ENCODE data around the gene PPM1H.

The PPM1H gene

GRCh38 chr12:62726471-62726980 is 208.4 kb downstream of the PPM1H start:
- DNase-seq: no peak

- DNase-seq: no peak
These were observed 209.2 kb downstream of the PPM1H start for GRCh38 chr12:62725781-62726180.

- no peak for DNase-seq
These were observed 210.0 kb downstream of the PPM1H start for GRCh38 chr12:62724947-62725451.

- no peak for DNase-seq
These were observed 210.7 kb downstream of the PPM1H start for GRCh38 chr12:62724285-62724684.

DNA sequence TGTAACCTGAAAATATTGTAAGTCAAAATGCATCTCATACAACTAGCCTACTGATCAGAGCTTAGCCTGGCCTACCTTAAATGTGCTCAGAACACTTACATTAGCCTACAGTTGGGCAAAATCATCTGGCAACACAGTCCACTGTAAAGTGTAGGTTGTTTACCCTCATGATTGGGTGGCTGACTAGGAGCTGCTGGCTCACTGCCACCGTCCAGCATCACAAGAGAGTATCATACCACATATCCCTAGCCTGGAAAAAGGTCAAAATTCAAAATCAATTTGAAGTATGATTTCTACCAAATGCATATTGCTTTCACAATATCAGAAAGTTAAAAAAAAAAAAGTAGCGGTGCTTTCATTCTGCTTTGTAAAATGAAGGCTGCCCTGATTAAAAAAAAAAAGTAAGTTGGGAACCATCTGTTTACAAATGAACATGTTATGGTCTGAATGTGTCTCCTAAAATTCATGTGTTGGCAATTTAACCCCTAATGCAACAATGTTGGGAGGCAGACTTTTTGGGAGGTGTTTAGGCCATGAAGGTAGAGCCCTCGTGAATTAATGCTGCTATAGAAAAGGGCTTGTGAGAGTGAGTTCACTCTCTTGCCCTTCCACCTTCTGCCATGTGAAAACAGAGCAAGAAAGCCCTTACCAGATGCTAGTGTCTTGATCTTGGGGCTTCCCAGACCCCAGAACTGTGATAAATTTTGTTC is 211.8 kb downstream of the PPM1H start:
- DNase-seq: no peak

DNA sequence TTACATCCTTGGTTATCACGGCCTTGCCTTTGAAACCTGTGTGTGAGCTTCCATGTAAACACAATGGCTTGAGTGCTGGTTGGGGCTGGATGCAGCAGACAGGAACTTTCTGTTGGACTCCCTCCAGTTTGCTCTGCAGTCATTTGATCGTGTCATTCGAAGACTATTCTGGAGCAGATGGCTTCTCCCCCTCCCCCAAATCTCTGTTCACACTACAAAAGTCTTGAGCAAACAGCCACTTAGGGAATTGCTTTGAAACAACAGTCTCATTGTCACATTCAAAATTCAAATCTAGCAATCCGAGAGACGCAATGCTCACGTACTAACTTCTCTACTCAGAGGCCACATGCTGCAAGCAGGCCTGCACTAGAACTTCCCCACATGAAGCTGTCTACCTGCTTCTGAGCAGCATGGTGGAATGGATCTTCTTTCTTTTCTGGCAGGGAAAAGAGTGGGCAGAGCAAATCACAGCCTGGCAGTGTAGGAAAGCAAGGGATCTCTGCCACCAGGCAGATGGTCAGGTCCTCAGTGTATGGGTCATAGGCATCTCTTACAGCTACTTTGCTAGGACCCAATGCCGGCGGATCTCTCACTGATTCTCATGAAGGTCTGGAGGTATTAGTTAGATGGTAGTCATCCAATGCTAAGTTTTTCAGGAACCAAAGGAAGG is 214.2 kb downstream of the PPM1H start:
- peak in 1 of 2 experiments; percentile 35 for DNase-seq

- no peak for DNase-seq
These were observed 214.9 kb downstream of the PPM1H start for GRCh38 chr12:62720025-62720424.

DNA sequence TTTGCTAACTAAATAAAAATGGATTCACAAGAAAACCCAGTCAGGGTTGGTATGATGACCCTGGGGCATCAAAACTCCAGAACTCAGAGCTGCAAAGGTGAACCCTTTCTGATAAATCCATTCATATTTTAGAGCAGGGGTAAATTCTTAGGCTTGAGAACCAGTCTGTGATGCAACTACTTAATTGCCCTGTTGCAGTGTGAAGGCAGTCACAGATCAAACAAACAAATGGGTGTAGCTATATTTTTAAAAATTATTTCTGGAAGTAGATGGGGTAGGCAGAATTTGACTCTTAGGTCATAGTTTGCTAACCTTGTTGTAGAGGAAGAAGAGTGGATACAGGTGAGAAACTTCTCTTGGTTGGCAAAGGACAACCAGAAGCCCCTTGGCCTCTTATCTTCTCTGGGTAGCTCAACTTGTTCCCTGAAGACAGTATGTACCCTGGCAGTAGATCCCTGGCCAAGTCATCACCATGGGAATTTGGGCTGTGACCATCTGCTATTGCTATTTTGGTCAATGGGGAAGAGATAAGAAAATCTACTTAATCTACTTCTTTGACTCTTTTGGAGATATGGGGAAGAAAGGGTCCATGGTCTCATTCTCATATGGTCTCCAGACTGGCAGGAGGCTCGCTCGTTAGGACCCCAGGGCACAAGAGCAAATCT is 216.1 kb downstream of the PPM1H start:
- peak in 1 of 2 experiments; percentile 24 for DNase-seq

- no peak for DNase-seq
These were observed 217.3 kb downstream of the PPM1H start for GRCh38 chr12:62717643-62718042.

DNA sequence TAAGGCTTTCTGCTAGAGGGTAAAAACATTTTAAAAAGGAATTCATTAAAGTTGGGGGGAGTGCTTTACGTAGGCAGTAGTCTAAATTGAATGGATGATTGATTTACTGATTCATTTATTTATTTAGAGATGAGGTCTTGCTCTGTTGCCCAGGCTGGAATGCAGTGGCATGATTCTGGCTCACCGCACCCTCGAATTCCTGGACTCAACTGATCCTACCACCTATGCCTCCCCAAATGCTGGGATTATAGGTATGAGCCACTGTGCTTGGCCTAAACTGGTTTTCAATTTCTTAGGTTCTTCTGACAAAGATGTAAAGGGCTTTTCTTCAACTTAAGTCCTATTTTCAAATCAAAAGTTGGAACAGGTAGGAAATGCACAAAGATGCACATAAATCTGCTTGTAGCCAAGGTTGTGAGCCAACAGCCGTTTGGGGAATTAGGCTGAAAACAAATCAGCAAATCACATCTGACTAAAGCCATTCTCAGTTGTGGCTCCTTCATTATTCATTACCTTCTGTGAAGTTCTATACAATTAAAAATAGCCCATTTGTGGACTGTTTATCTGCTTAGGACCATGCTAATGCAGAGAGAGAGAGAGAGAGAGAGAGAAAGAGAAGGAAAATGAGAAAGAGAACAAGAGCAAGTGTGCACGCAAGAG is 218.0 kb downstream of the PPM1H start:
- DNase-seq: no peak

DNA sequence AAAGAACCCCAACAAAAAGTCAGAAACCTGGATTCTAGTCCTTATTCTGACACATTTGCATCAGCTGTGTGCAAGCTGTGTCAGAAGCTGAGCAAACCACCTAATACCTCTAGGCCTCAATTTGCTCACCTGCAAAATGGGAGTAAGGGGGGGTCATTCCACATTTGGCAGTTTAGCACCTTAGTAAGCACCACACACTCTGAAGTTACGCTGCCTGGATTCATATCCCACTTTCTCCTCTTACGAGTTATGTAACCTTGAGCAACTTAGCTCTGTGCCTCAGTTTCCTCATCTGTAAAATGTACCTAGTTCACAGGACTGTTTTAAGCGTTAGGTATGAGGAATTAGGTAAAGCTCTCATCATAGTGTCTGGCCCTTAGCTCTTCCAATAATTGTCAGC is 218.9 kb downstream of the PPM1H start:
- no peak for DNase-seq

- DNase-seq: no peak
These were observed 219.9 kb downstream of the PPM1H start for GRCh38 chr12:62714774-62715721.

DNA sequence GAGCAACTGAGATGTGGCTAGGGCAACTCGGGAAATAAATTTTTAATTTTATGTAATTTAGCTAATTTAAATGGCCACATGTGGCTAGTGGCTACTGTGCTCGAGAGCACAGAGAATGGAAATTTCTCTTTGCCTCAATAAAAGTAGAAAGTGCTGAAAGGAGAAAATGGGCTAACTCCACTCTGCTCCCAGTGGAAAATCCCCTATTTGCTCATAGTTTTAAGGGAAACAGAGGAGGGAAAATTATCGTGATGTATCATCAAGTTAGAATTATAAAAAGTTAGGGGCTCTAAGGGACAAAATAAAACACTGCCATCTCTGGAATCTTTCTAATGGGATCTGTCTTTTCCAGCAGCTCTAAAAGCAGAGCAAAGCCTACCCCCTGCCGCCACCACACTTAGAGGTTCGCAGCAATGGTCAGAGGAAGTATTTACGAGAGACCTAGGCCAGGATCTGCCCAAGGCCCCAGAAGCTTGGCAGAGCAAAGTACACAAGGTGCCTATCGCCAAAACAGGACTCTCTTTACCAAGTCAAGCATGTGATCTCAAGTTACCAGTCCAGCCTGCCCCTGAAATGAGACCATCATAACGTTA is 220.7 kb downstream of the PPM1H start:
- no peak for DNase-seq

- DNase-seq: no peak
These were observed 221.2 kb downstream of the PPM1H start for GRCh38 chr12:62713723-62714122.

- no peak for DNase-seq
These were observed 222.0 kb downstream of the PPM1H start for GRCh38 chr12:62712681-62713573.

- no peak for DNase-seq
These were observed 223.2 kb downstream of the PPM1H start for GRCh38 chr12:62711631-62712241.

GRCh38 chr12:62709311-62709710 is 225.6 kb downstream of the PPM1H start:
- DNase-seq: no peak

DNA sequence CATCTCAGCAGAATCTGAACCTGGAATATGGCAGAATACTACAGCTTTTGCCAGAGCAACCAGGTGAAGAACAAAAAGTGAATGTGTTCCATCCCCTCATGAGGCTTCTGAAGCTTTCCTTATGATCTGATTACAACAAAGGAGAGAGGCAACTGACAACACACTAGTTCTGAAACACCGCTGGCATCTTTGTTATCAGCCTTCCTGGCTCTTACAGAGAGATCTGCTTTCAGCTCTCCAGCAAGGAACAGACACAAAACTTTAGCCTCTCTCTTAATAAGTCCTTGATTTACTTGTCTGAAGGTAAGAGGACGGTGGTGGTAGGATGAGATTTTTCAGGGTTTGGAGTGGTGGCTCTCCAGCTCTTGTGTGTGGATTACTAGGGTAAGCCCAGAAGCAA is 227.0 kb downstream of the PPM1H start:
- DNase-seq: no peak

DNA sequence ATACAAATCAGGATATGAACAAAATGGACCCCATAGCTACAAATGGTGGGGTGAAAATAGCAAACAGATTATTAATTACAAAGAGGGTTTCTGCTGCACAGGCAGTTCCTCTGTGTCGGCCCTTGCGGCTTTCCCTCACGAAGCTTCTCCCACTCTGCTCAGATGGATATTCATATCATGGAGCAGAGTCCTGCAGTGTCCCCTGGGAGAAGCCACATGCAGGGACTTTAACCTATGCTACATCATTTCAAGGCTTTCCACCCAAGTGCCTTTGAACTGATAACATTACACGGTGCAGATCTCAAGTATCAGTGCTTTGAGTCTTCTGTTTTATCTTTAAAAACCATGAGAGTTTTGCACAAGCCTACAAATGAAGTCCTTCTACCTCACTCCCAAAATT is 229.1 kb downstream of the PPM1H start:
- no peak for DNase-seq

GRCh38 chr12:62703011-62703380 is 232.0 kb downstream of the PPM1H start:
- DNase-seq: no peak
